Gastrocnemius medialis (tissue), 4 donors: ENCODE results near the gene DUSP1. TPM values are rescaled to one million over a fixed set of nuclear protein-coding genes. Genes with fewer than 3 reads are reported as not detected.

Experiments
- ATAC-seq, 2 donors: fragments of 150-250 bp; one replicate each; pipeline ENCODE4 v1.9.1; 2016
- DNase-seq, 2 donors: peaks; one replicate each; pipeline ENCODE4 v3.0.0-alpha.2; 2019
- H3K27ac ChIP-seq, 4 donors: fragments of 200-600 bp; sonication (generic); 1 replicate in 1 of 4; 2 replicates in 3 of 4; pipeline ENCODE4 v1.5.1; 2016 to 2018; ENCODE audit warnings: mild to moderate bottlenecking in 2 of 4, moderate library complexity in 1 of 4
- H3K27me3 ChIP-seq, 3 donors: fragments of 200-600 bp; sonication (generic) in 2 of 3; 1 replicate in 1 of 3; 2 replicates in 2 of 3; pipeline versions ENCODE4 v1.5.1 to v1.6.0; 2016 to 2019; ENCODE audit warnings: mild to moderate bottlenecking in 1 of 3, moderate library complexity in 1 of 3
- H3K36me3 ChIP-seq, 2 donors: fragments of 200-600 bp; sonication (generic) in 1 of 2; one replicate each; pipeline ENCODE4 v1.5.1; 2017 to 2018
- H3K4me1 ChIP-seq, 2 donors: fragments of 200-600 bp; sonication (generic) in 1 of 2; one replicate each; pipeline ENCODE4 v1.5.1; 2016 to 2017; ENCODE audit warnings: mild to moderate bottlenecking in 2 of 2
- H3K4me3 ChIP-seq, 4 donors: fragments of 200-600 bp; sonication (generic) in 3 of 4; 1 replicate in 1 of 4; 2 replicates in 3 of 4; pipeline ENCODE4 v1.5.1; 2016 to 2019; ENCODE audit warnings: mild to moderate bottlenecking in 2 of 4
- H3K9me3 ChIP-seq, 3 donors: fragments of 200-600 bp; sonication (generic) in 2 of 3; 1 replicate in 1 of 3; 2 replicates in 2 of 3; pipeline ENCODE4 v1.5.1; 2016 to 2019
- POLR2A ChIP-seq, 2 donors: fragments of 450-650 bp; IDR thresholded peaks; one replicate each; pipeline ENCODE4 v1.6.1; 2017; ENCODE audit warnings: antibody characterized with exemption in 2 of 2, mild to moderate bottlenecking in 2 of 2, moderate library complexity in 2 of 2
- in situ Hi-C, 4 donors: fragments of 200-750 bp; cut with MboI; loops; one replicate each; pipeline versions ENCODE4 v1.15.0 to v1.8.0; 2017; ENCODE audit warnings: low sequenced_read_pairs in 4 of 4
- intact Hi-C: fragments of 100-400 bp; cut with DNase I; formaldehyde crosslinking; loops from one replicate; pipeline ENCODE4 v1.15.1; 2023; ENCODE audit warnings: low total_unique reads
- total RNA-seq, 4 donors: library from RNA; depleted of rRNA; stranded (reverse); fragments of >200 nt; gene quantifications; one replicate each; pipeline versions ENCODE4 v1.1.0 to v1.2.3, GENCODE V29; 2016
- TF ChIP-seq, protein P1 (sequence below), 5 experiments: fragments of 450-650 bp in 3 of 5; fragments of 200-600 bp in 2 of 5; sonication (generic) in 2 of 5; IDR thresholded peaks in 4 of 5; conservative IDR thresholded peaks in 1 of 5; 1 replicate in 4 of 5; 2 replicates in 1 of 5; pipeline ENCODE4 v1.5.1; 2016 to 2019; ENCODE audit warnings: antibody characterized with exemption in 5 of 5, mild to moderate bottlenecking in 3 of 5, moderate library complexity in 3 of 5

Gene DUSP1
- total RNA-seq, 4 donors from 2014 or later: 345 to 1,004 (median 793) TPM

DNA sequence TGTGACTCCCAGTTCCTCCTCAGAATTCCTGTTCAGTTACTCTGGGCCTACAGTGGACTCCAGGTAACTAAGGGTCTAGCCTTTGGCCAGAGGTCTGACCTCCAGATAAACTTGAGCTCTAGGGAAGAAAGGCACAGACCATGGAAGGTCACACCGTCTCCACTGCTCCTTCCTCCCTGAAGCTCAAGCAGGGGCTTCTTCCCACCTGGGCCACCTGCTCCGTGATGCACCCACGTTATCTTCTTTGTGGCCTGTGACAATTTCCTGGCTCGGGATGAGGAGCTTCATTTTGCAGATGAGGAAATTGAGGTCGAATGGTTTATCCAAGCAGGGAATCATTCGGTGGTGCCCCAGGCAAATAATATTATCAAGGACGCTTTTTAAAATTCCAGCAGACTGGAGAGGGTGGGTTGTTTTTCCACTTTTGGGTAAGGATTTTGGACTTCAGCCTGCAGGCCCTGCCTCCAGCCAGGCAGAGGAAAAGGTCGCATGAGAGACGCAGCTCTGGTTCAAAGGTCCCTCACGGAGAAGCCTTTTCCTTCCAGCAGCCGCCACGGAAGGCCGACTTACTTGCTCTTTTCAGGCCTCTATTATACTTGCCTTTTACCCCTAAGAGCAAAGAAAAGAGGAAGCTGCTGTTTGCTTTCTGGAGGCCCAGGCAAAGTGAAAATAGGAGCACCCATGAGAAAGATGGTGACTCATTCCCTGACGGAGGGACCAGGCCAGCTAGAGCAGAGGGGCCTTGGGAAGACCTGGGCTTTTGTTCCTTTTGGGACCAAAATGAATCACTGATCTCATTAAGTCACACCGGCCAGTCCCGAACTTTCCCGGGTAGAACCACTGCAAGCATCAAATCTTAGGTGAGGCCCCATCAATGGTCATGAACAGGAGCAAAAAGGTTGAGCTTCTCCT is 22.8 kb upstream of the DUSP1 start:
- H3K4me1 ChIP-seq: peaks cover 67 to 69% of the 10 kb centered on the region in 2 donors
- no peak for DNase-seq

DNA sequence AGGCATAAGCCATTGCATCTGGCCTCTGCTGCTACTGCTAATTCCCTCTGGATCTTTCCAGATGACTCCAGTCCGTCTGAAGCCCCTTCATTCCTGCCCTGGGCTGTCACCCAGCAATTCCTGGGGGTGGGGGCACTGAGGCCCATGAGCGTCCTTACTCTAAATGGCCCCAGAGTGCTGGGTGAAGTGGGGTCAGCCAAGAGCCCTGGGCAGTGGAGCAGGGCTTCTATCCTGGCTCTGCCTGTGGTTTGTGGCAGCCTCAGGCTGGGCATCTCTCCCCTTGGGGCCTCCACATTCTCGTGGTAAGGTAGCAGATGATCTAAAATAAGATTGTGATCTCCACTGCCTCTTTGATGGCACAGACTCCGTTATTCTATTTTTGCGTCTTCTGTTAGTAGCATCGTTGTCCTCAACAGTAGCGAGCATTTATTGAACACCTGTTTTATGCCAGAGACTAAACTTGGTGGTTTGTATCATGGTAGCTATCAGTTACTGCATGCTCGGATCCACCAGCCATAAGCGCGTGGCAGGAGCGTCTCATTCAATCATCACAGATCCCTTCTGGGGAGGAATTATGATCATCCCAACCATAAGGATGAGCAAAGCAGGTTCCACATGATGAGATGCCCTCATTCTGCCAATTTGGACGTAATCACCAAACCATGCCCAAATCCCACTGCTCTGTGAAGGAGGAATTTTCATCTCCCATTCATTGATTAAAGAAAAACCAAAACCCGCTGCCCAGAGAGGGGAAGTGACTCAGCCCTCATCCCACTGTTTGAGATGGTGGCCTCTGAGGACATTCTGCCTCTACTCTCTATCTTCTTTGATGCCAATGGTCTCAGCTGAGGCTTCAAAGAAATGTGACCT is 21.9 kb upstream of the DUSP1 start:
- Histone ChIP-seq H3K4me1 (peaks cover 73 to 75% of the 10 kb centered on the region in 2 donors), H3K4me3 (no peak overlapping the region), H3K27ac (peak overlapping the region; percentile 88 to 92 (median 90)), H3K27me3 (no peaks in the 10 kb centered on the region), H3K9me3 (no peaks in the 10 kb centered on the region), H3K36me3 (no peaks in the 10 kb centered on the region)
- ATAC-seq: peak; percentile 44 to 58
- peak; percentile 60 to 69 for DNase-seq
- in situ Hi-C loops (loop anchor here in 1 of 4 donors (10.0 kb wide), 1 partner anchor 72 kb away; no protein-coding TSS in a partner anchor), intact Hi-C loops (no loop called here)
- TF ChIP-seq POLR2A (IDR thresholded peaks at IDR 0.05): peak in 1 of 2 donors; percentile 36
- TF ChIP-seq, protein P1, sequence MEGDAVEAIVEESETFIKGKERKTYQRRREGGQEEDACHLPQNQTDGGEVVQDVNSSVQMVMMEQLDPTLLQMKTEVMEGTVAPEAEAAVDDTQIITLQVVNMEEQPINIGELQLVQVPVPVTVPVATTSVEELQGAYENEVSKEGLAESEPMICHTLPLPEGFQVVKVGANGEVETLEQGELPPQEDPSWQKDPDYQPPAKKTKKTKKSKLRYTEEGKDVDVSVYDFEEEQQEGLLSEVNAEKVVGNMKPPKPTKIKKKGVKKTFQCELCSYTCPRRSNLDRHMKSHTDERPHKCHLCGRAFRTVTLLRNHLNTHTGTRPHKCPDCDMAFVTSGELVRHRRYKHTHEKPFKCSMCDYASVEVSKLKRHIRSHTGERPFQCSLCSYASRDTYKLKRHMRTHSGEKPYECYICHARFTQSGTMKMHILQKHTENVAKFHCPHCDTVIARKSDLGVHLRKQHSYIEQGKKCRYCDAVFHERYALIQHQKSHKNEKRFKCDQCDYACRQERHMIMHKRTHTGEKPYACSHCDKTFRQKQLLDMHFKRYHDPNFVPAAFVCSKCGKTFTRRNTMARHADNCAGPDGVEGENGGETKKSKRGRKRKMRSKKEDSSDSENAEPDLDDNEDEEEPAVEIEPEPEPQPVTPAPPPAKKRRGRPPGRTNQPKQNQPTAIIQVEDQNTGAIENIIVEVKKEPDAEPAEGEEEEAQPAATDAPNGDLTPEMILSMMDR (IDR thresholded peaks at IDR 0.05 in 4 of 5, conservative IDR thresholded peaks at IDR 0.05 in 1 of 5): no peak

More for the DNA sequence above, 22.8 kb upstream of the DUSP1 start:
- no peaks in the 10 kb centered on the region for H3K9me3 ChIP-seq
- peak overlapping the region; percentile 88 to 92 (median 90) for H3K27ac ChIP-seq
- no peaks in the 10 kb centered on the region for H3K36me3 ChIP-seq
- no peaks in the 10 kb centered on the region for H3K27me3 ChIP-seq
- TF ChIP-seq, protein P1 (IDR thresholded peaks at IDR 0.05 in 4 of 5, conservative IDR thresholded peaks at IDR 0.05 in 1 of 5): no peak
- no peak overlapping the region for H3K4me3 ChIP-seq
- ATAC-seq: no peak
- in situ Hi-C loops (loop anchor here in 1 of 4 donors (10.0 kb wide), 1 partner anchor 71 kb away; no protein-coding TSS in a partner anchor), intact Hi-C loops (loop anchor here (2.0 kb wide), 1 partner anchor 75 kb away; no protein-coding TSS in a partner anchor)

DNA sequence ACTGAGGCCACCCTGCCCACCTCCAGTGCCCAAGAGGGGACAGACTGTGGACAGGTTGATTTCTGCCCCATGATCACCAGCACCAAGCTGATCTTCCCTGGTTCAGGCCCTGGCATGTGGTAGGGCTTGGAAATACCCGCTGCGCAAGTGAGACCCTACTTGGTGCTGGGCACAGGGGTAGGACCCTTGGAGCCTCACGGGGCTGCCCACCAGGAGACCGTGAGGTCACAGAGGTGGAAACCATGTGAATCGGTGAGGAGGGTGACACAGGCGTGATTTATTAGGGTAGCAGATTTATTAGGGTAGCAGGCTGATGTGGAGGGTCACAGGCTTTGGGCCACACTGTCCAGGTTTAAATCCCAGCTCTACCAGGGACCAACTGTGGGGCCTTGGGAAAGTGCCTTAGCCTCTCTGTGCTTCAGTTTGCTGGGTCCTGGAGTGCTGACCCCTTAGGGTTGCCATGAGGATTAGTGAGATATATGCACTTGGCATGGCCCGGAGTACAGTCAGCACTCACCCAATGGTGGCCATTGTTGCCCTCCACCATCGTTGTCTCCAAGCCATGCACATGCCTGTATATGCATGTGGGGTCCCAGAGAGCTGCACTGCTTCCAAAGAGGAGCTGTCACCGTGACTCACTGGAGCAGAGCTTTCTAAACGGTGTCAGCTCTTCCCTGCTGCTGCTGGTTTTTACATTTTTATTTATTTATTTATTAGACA is 20.9 kb upstream of the DUSP1 start:
- no peak for TF ChIP-seq POLR2A (IDR thresholded peaks at IDR 0.05)
- TF ChIP-seq, protein P1 (IDR thresholded peaks at IDR 0.05 in 4 of 5, conservative IDR thresholded peaks at IDR 0.05 in 1 of 5): no peak
- in situ Hi-C loops (loop anchor here in 1 of 4 donors (10.0 kb wide), 1 partner anchor 73 kb away; no protein-coding TSS in a partner anchor), intact Hi-C loops (no loop called here)
- Histone ChIP-seq H3K36me3 (no peaks in the 10 kb centered on the region), H3K27ac (peak overlapping the region; percentile 88 to 92 (median 90)), H3K4me3 (no peak overlapping the region), H3K9me3 (no peaks in the 10 kb centered on the region), H3K27me3 (no peaks in the 10 kb centered on the region), H3K4me1 (peaks cover 73 to 75% of the 10 kb centered on the region in 2 donors)
- no peak for DNase-seq
- ATAC-seq: no peak

DNA sequence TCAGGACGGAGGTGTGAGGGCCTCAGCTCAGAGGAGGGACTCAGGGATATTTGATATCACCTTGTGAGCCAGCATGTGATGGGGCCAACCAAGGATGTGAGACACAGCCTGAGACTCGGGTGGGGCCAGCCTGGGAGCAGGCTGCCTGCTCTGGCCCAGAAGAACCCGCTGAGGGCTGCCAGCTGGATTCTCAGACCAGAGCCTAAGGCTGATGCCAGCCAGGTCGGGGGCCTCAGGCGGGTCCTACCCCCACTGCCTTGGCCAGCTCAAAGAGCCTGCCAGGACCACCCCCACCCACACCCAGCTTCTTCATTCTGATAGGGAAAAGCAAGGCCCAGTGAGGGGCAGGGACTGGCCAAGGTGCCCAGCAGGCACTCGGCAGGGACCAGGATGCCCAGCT is 20.3 kb upstream of the DUSP1 start:
- no peaks in the 10 kb centered on the region for H3K36me3 ChIP-seq
- TF ChIP-seq, protein P1 (IDR thresholded peaks at IDR 0.05 in 4 of 5, conservative IDR thresholded peaks at IDR 0.05 in 1 of 5): peak in 1 of 5 experiments; percentile 16
- peak; percentile 32 to 47 for TF ChIP-seq POLR2A (IDR thresholded peaks at IDR 0.05)
- in situ Hi-C loops (loop anchor here in 1 of 4 donors (10.0 kb wide), 1 partner anchor 74 kb away; no protein-coding TSS in a partner anchor), intact Hi-C loops (no loop called here)
- peak overlapping the region; percentile 88 to 92 (median 90) for H3K27ac ChIP-seq
- ATAC-seq (peak; percentile 37 to 50), DNase-seq (peak; percentile 85 to 90)
- H3K27me3 ChIP-seq: no peaks in the 10 kb centered on the region
- peaks cover 73 to 75% of the 10 kb centered on the region in 2 donors for H3K4me1 ChIP-seq
- H3K9me3 ChIP-seq: no peaks in the 10 kb centered on the region
- H3K4me3 ChIP-seq: no peak overlapping the region
